GM23248 (cell line): ENCODE measurements around the gene PGBD5.

Experiments
- EZH2 ChIP-seq: fragments of 200-600 bp; sonication (generic); IDR thresholded peaks from 2 replicates; pipeline ENCODE4 v1.6.1; 2018; ENCODE audit warnings: antibody characterized with exemption, mild to moderate bottlenecking; ENCODE audit not compliant: insufficient read depth, poor library complexity, severe bottlenecking
- EZH2phosphoT487 ChIP-seq: fragments of 200-600 bp; sonication (generic); IDR thresholded peaks from 2 replicates; pipeline ENCODE4 v1.6.1; 2018; ENCODE audit warnings: antibody characterized with exemption, moderate library complexity, mild to moderate bottlenecking, low read depth; ENCODE audit not compliant: insufficient read depth

DNA sequence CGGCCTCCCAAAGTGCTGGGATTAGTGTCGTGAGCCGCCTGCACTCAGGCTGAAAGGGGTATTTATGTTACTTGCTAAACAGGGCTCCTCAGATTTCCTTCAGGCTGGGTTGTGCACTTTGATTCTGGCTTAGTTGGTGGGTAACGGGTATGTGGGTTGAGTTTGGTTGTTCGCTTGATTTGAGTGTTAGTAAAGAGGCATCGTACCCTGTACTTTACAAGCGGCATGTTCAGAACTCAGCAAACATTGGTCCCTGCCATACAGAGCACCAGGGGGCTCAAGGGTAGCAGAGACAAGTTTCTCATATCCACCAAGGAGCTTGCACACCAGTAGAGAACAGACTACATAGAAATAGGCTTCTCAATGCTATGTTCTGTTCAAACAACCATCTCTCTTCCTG is 147.8 kb downstream of the PGBD5 start:
- TF ChIP-seq EZH2 (no peak), EZH2phosphoT487 (no peak)
